Measurements from ENCODE around the gene IQCH. TPM values are rescaled to one million over a fixed set of nuclear protein-coding genes. Genes with fewer than 3 reads are reported as not detected.

Gene IQCH
- total and polyA plus RNA-seq, 2 donors (not counting 1 experiment from before 2014, with no cell fraction given), result 1.7 to 5.0 TPM

DNA sequence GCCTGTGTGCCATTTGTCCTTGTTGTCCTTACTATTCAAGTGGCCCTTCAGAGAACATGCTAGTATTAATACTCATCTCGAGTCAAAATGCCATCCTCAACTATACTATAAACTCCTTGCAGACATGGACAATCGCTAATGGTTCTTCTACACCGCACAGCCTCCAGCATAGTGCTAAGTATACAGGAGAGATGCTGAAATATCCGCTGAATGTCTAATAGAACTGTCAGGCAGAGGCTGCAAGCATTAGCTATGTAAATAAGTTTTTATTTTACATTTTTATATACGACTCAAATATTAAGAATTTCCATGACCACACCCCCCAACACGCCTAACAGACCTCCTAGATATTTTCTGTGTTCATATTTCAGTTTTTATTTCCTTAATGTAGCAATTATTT is 39.5 kb upstream of the IQCH start:
- H2AFZ ChIP-seq (ENCODE audit: low read length), result no peak overlapping the region
- no peaks in the 10 kb centered on the region for H4K20me1 ChIP-seq (ENCODE audit: control insufficient read depth, extremely low read depth, insufficient read depth, low read length)
- H3K9ac ChIP-seq (ENCODE audit: insufficient read depth, low read length), result no peak overlapping the region
- H3K4me3 ChIP-seq (replicated peaks in 1 of 4; ENCODE audit: control extremely low read depth in 1 of 4, insufficient read depth in 1 of 4, low read depth in 3 of 4, low read length in 4 of 4), result no peak overlapping the region
- H3K4me1 ChIP-seq (ENCODE audit: control insufficient read depth, extremely low read depth, insufficient read depth, low read length), result no peaks in the 10 kb centered on the region
- H3K9me3 ChIP-seq (ENCODE audit: control insufficient read depth, insufficient read depth, low read depth, low read length), result no peaks in the 10 kb centered on the region
- H3K27me3 ChIP-seq (ENCODE audit: control insufficient read depth, insufficient read depth, low read length), result no peaks in the 10 kb centered on the region
- H3K4me2 ChIP-seq (ENCODE audit: extremely low read depth, insufficient read depth, low read length), result no peak overlapping the region
- no peak overlapping the region for H3K27ac ChIP-seq (ENCODE audit: insufficient read depth, low read length)
- H3K79me2 ChIP-seq (ENCODE audit: control insufficient read depth, insufficient read depth, low read length), result no peaks in the 10 kb centered on the region
- TF ChIP-seq EZH2 (IDR thresholded peaks at IDR 0.05; ENCODE audit: low read length, missing control alignments) (no peak), CTCF (conservative IDR thresholded peaks at IDR 0.05 in 1 of 2, IDR thresholded peaks at IDR 0.05 in 1 of 2; ENCODE audit: low read depth in 1 of 2, low read length in 2 of 2) (no peak)
- DNase-seq (ENCODE audit: low read depth in 2 of 2), result no peak
- H3K36me3 ChIP-seq (ENCODE audit: control insufficient read depth, insufficient read depth, low read length), result no peaks in the 10 kb centered on the region

DNA sequence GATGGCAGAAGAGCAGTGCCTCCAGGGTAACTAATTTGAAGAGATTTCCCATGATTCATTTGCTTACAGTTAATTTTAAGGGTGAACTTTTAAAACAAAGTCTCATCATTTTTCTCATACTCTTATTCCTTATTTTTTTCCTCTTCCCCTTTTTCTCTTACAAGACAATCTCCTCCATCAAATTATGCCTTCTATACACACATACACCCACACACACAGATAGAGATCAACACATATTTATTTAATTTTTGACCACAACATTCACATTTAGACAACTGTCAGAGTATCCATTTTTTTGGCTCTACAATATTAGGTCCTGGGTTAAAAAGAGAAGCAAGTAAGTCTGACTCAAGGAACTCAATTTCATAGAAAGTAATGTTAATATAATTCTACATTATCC is 37.7 kb upstream of the IQCH start:
- Histone ChIP-seq H3K9me3 (ENCODE audit: control insufficient read depth, insufficient read depth, low read depth, low read length) (no peaks in the 10 kb centered on the region), H3K4me3 (replicated peaks in 1 of 4; ENCODE audit: control extremely low read depth in 1 of 4, insufficient read depth in 1 of 4, low read depth in 3 of 4, low read length in 4 of 4) (no peak overlapping the region), H3K4me2 (ENCODE audit: extremely low read depth, insufficient read depth, low read length) (no peak overlapping the region), H3K27me3 (ENCODE audit: control insufficient read depth, insufficient read depth, low read length) (no peaks in the 10 kb centered on the region), H3K79me2 (ENCODE audit: control insufficient read depth, insufficient read depth, low read length) (no peaks in the 10 kb centered on the region), H4K20me1 (ENCODE audit: control insufficient read depth, extremely low read depth, insufficient read depth, low read length) (no peaks in the 10 kb centered on the region), H2AFZ (ENCODE audit: low read length) (no peak overlapping the region), H3K27ac (ENCODE audit: insufficient read depth, low read length) (no peak overlapping the region), H3K36me3 (ENCODE audit: control insufficient read depth, insufficient read depth, low read length) (no peaks in the 10 kb centered on the region), H3K4me1 (ENCODE audit: control insufficient read depth, extremely low read depth, insufficient read depth, low read length) (no peaks in the 10 kb centered on the region), H3K9ac (ENCODE audit: insufficient read depth, low read length) (no peak overlapping the region)
- TF ChIP-seq EZH2 (IDR thresholded peaks at IDR 0.05; ENCODE audit: low read length, missing control alignments), result no peak
- TF ChIP-seq CTCF (conservative IDR thresholded peaks at IDR 0.05 in 1 of 2, IDR thresholded peaks at IDR 0.05 in 1 of 2; ENCODE audit: low read depth in 1 of 2, low read length in 2 of 2), result no peak
- DNase-seq (ENCODE audit: low read depth in 2 of 2), result no peak

- H3K27me3 ChIP-seq (ENCODE audit: control insufficient read depth, insufficient read depth, low read length), result no peaks in the 10 kb centered on the region
- no peaks in the 10 kb centered on the region for H3K79me2 ChIP-seq (ENCODE audit: control insufficient read depth, insufficient read depth, low read length)
- no peaks in the 10 kb centered on the region for H3K4me1 ChIP-seq (ENCODE audit: control insufficient read depth, extremely low read depth, insufficient read depth, low read length)
- TF ChIP-seq CTCF (conservative IDR thresholded peaks at IDR 0.05 in 1 of 2, IDR thresholded peaks at IDR 0.05 in 1 of 2; ENCODE audit: low read depth in 1 of 2, low read length in 2 of 2) (no peak), EZH2 (IDR thresholded peaks at IDR 0.05; ENCODE audit: low read length, missing control alignments) (no peak)
- H3K9ac ChIP-seq (ENCODE audit: insufficient read depth, low read length), result no peak overlapping the region
- H3K4me3 ChIP-seq (replicated peaks in 1 of 4; ENCODE audit: control extremely low read depth in 1 of 4, insufficient read depth in 1 of 4, low read depth in 3 of 4, low read length in 4 of 4), result no peak overlapping the region
- no peaks in the 10 kb centered on the region for H3K9me3 ChIP-seq (ENCODE audit: control insufficient read depth, insufficient read depth, low read depth, low read length)
- H3K27ac ChIP-seq (ENCODE audit: insufficient read depth, low read length), result no peak overlapping the region
- DNase-seq (ENCODE audit: low read depth in 2 of 2), result no peak
- no peaks in the 10 kb centered on the region for H4K20me1 ChIP-seq (ENCODE audit: control insufficient read depth, extremely low read depth, insufficient read depth, low read length)
- no peak overlapping the region for H2AFZ ChIP-seq (ENCODE audit: low read length)
- H3K4me2 ChIP-seq (ENCODE audit: extremely low read depth, insufficient read depth, low read length), result no peak overlapping the region
- H3K36me3 ChIP-seq (ENCODE audit: control insufficient read depth, insufficient read depth, low read length), result no peaks in the 10 kb centered on the region
These were observed 36.2 kb upstream of the IQCH start for GRCh38 chr15:67218428-67218827.
